GM19023 (cell line): Measurements from ENCODE around the gene ZMYND11.

Source experiments
- ATAC-seq: cut with Tn5 transposase; IDR thresholded peaks from one replicate; pipeline ENCODE4 v1.9.1; 2021; ENCODE audit warnings: mild to moderate bottlenecking, moderate library complexity; ENCODE audit not compliant: unreplicated experiment

ZMYND11 gene

DNA sequence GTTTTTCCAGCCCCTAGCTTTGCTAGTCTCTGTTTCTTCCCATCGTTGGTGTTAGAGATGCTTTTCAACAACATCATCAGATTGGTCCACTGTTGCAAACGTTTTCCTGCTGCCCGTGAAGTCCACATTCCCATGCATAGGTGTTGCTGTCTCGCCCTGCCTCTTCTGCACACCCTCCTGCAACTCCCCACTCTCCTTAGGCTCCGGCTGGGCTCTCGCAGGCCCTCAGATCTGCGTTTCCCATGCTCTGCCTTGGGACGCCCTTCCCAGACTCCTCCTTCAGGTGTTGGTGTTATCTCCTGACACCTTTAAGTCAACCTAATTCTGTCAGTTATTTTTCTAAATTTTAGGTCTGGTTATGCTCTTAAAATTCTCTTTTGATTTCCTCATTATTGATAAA lies 55.0 kb downstream of the ZMYND11 start:
- ATAC-seq: no peak

DNA sequence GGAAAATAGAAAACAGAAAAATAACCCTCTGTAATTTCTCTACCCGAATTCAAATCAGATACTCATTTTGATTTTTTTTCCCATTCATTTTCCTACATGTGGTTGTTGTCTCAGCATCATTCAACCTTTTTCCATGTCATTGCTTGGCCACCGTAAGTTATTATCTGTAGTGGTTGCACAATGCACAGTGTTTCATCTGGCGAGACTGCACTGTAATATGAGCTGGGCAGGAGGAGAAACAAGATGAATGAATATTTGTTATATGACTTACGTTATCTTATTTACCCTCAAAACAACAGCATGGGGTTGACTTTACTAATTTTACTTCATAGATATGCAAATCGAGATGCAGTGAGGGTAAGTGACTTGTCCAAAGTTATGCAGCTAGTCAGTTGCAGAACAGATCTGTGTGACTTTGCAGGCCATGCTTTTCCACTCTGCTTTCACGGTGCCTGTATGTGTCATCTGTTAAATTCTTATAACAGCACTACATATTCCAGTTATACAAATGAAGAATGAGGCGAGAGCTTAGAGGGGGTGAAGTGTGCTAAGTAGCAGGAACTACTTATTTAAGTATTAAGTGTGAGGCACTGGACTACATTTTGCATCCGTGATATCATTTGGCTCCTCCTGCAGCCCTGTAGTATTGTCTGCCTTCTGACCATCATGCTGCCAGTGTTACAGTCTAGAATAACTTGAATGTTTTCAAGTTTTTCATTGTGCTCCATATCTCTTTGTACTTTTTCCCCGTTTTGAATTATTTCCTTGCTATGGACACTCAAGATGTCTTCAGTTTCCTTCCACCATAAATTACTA lies 56.7 kb downstream of the ZMYND11 start:
- ATAC-seq: no peak

DNA sequence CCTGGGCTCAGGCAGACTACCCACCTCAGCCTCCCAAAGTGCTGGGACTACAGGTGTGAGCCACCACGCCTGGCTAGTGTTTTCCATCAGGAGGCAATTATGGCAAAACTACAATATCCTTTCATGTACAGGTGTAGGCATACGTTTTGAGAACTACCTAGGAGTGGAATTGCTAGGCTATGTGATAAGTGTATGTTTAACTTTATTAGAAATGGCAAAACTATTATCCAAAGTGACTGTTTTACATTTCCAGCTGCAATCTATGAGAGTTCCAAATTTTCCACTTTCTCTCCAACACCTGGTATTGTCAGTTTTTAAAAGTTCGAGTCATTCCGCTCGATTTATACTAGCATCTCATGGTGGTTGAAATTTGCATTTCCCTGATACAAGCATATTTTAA lies 59.0 kb downstream of the ZMYND11 start:
- no peak for ATAC-seq

DNA sequence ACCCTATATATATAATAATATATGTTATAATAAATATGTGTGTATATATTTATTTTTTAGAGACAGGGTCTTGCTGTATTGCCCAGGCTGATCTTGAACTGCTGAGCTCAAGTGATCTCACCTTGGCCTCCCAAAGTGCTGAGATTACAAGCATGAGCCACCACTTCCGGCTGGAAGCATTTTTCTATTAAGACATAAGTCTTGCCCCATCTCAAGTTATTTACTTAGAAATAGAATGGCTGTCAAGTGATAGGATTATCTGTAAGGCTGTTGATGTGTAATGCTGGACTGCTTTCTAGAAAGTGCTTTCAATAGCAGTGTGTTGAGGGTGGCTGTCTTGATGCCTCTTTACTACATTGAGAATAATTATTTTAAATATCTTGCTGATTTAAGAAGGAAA lies 65.2 kb downstream of the ZMYND11 start:
- ATAC-seq: no peak

DNA sequence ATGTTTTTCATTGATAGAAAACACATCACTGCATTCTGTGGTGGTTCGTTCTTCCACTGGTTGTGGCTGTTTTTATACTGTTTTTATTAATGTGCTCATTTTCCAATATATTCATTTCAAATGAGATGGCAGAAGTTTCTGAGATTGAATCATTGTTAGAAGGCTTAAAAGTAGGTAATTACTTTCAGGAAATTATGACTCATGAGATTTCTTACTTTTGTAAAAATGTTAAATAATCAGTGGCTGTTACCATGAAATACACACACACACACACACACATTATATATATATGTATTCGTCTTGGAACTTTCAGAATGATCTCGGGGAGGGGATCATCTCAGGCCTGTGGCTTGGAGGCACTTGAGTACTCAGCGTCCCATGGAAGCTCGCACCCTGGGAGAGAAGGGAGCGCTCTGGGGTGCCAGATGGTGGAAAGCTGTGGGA lies 66.1 kb downstream of the ZMYND11 start:
- no peak for ATAC-seq

DNA sequence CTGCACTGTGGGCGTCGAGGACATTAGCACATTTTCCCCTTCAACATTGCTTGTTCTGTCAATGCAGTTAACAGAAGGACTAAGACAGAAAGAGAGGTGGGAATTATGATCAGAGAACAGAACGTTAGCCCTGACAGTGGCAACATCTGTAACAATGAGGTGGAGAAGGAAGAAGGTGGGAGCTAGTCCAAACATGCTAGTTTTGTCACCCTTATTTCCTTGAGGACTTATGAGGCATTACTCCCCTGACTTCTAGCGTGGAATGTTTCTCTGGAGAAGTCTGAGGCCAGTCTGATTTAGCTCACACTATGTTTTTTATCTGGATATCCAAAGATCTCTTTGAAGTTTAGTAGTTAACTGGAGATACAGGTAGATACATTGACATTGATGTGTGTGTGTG lies 73.4 kb downstream of the ZMYND11 start:
- ATAC-seq: no peak

DNA sequence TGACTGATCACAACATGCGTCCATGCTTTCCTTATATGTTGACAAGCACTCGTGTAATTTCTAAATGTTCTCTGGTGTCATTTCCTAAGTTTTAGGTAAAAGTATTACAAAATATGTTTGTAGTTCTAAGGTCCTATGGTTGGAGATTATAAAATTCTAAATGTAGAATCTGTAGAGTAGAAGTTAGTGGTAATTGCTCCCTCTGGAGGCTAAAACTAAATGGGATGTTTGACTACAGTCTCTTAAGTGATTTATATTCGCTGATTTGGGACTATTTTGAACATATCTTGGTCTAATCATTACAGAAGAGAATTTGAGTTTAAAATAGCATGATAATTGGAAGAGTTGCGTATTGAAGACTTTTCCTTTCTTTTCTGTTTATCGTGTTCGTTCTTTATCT lies 74.1 kb downstream of the ZMYND11 start:
- ATAC-seq: no peak

DNA sequence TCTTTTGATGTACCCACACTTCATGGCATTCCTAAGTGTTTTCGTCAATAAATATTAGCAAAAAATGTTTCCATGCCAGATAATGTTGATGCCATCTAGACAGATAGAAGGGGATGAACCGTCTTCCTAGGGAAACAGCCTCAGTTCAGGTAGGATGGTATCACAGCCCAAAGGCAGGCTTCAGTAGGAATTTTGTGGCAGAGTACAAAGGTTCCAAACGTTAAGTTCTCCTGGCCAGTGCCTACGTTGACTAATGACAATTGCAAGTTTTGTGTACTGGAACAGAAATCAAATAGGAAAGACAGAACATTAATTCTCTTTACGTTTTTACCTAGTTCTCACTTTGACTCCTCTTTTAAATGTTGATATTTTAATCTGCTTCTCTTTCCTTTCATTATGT lies 75.0 kb downstream of the ZMYND11 start:
- ATAC-seq: no peak

DNA sequence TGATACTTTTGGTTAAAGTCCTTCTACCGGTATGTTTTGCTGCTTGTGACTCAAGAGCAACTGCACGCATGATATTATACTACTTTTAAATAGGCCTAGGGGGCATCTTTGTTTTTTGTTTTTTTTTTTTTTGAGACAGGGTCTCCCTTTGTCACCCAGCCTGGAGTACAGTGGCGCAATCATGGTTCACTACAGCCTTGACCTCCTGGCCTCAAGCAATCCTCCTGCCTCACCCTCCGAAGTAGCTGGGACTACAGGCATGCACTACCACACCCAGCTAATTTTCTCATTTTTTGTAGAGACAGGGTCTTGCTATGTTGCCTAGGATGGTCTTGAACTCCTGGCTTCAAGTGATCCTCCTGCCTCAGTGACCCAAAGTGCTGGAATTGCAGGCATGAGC lies 80.2 kb downstream of the ZMYND11 start:
- no peak for ATAC-seq

DNA sequence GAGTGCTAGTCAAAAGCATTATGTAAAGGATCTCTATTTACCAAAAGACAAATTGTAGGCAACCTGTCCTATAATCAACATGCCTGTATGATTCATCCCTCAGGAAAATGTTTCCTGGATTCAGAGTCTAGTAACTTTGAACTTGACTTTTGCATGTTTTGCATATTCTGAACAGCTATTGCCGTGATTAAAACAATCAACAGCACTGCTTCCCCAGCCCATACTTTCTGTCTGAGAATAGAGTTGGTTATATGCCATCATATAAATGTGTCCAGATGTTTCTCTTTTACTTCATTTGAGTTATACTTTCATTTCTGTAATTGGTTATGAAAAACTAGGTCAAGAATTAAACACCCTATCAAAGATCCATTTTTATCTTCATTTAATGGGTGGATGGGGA lies 83.5 kb downstream of the ZMYND11 start:
- ATAC-seq: no peak

DNA sequence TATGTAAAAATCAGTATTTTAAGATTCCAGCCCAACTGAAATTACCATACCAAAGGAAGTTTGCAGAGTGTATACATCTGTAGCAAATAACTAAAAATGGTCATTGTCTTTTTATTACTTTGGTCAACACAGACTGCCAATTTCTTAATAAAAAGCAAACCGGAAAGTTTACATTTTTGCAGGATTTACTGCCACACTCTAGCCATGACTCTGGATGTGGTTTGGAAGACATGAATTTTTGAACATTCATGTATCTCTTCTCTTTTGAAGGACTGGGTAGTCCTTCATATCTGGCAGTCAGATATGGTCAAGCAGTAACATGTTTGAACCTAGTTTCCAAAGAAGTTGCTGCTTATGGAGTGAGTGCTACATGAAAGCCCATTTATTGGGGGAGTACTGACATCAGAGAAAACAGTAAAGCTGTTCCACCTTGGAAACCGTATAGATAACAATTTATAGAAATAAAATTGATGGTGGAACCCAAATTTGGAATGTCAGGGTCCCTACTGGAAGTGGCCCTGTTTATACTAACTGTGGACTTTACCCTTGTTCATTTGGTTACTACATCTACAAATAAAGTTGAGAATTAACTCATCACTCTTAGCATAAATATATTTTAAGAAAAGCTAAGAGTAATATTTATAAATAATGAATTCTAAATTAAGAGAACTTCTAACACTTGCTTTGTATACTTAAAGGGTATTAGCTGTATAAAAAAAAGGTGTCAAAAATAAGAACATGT lies 84.6 kb downstream of the ZMYND11 start:
- ATAC-seq: no peak

DNA sequence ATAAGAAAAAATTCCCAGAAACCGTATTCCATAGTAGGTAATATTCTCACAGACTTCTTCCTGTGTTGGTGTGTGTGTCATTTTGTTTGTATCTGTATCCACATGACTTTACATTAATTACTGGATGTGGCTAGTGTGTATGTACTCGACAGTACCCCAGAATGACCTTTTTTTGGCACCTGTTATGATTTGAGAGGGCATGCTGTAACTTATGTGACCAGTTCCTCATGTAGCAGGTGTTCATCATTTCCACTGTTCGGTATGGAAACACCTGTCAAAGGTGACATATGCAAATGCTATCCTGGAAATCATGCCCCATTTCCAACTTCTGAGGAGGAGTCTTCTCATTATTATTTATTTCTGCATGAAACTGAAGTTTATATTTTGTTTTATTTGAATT lies 89.3 kb downstream of the ZMYND11 start:
- no peak for ATAC-seq

DNA sequence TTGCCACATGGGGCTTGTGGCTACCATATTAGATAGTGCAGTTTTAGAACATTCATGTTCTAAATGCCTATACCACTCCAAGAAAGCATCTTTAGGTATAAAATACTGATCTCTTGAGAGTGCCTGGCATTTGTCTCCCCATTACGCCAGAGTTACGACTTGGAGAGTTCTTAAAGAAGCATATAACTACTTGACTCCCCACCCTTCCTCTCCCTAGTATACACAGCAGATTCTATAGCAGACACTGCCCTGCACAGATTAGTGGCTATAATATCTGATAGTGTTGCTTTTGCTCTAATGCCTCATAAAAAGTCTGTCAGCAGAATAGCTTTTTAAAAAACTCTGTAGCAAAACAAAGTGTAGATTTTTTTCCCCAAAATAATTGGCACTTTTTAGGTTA lies 90.8 kb downstream of the ZMYND11 start:
- no peak for ATAC-seq

DNA sequence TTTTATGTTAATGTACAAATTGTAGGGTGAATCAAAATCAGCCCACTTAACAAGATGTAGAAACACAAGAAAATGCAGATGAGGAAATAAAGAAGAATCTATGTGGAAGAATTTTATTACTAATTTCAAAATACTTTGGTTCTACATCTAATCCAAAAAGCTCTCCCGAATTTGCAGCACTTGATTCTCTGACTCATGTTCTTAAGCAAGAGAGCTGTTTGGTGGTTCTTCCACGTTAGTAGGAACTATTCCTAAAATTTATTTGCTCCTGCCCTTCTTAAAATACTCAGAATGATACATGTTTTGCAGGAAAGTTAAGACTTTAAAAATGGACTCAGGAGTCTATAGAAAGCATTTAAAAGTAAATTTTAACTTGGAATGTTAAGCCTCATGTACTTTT lies 91.8 kb downstream of the ZMYND11 start:
- no peak for ATAC-seq

DNA sequence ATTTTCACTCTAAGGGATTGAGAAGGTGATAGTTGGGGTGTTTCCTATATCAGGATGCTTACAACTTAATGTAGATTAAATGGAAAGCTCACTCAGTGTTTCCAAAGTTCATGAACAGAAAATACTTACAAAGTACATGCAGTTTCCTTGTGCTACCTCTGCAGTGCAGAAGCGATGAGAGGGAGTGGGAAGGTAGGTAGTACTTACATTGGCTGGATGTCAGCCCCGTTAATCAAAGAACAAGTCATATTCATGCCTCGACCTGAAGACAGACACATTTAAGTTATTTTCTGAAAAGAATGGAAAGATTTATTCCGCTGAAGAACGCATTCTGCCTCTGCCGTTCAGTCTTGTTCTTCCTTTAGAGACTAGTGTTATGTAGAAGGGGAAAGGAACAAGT lies 93.1 kb downstream of the ZMYND11 start:
- ATAC-seq: no peak

DNA sequence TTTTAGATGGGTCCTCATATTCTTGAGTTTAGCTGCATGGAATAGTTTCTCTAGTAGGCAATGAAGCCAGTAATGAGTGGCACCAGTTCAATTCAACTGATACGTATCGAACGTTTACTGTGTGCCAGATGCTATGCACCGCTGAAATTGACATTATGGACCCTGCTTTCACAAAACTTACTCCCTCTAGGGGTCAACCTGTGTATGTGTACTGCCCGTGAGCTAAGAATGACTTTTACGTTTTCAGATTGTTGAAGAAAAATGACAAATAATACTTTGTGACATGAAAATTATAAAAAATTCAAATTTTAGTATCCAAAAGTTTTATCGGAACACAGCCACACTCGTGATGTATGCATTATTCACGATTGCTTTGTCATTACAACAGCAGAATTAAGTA lies 95.5 kb downstream of the ZMYND11 start:
- no peak for ATAC-seq

DNA sequence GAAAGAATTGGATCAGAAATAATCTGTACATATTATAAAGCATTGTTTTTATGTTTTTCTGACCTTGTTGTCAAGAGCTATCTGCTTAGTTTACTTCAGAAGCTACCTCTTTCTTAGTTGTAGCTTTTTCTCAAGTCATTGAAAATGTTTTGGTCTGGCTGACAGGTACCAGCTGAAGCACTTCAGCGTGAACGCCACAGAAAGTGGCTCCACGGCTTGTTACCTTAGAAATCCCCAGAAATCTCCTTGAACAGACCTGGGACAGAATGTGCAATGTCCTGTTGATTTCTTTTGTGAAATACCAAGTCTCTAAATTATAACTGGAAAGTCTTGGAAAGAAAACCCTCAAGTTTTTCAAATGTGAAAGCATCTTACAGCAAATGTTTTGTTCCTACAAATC lies 96.8 kb downstream of the ZMYND11 start:
- no peak for ATAC-seq

DNA sequence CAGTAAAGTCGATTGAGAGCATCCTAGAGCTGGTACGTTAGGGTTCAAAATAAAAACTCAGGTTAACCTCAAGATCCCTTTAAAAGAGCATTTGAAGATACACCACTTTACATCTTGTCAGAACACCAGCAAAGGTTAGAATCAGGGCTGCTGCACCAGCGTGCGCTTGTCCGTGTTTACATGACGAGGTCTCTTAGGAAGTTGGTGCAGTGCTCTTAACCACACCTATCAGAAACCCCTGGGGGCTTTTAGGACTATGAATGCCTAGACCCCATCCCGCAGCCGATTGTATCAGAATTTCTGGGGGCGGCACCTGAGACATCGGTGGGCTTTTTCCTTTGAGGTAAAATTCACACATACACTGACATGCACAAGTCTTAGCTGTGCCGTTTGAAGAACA lies 97.6 kb downstream of the ZMYND11 start:
- no peak for ATAC-seq

DNA sequence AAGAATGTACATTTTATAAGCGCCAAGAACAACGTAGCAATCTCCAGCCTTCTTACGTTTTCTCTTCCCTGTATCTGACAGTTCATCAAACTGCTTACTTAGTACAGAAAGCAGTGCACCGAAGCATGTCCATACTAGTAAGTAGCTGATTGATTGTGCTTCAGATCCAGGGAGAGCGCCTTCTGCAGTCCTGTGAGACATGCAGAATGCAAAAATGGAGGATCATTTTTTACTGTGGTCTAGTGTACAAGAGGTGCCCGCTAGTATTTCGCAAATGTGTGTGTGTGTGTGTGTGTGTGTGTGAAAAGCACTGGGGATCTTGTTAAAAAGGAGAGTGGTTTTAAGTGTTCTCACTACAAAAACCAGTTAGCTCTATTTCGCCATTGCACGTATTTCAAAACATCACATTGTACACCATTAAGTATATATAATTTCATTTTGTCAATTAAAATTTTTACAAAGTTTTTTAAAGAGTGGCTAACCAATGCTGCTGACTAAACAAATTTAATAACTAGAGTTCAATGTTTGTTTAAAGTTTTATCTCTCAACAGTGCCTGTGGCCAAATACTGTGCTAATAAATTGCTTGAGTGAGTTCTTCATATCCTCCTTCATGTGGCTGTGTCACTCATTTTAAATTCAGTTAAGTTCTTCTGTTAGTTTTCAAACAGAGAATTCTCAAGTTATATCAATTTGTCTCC lies 99.6 kb downstream of the ZMYND11 start:
- no peak for ATAC-seq

DNA sequence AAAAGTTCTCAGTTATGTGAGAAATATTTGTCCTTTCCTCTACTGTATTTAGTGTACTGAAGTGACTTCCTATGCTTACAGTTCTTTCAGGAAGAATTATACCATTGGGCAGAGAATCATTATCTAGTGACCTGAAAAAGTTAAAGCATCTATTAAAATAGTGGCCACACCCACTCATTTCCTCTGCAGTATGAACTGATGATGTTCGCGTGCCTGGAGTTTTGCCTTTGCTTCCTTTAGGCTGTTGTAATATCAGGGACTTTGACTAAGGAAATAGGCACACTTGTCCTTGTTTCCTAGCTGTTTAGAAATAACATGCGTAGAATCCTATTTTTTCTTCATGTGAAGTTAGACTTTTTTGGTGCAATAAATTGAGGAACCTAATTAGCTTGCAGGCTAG lies 100.7 kb downstream of the ZMYND11 start:
- ATAC-seq: no peak

DNA sequence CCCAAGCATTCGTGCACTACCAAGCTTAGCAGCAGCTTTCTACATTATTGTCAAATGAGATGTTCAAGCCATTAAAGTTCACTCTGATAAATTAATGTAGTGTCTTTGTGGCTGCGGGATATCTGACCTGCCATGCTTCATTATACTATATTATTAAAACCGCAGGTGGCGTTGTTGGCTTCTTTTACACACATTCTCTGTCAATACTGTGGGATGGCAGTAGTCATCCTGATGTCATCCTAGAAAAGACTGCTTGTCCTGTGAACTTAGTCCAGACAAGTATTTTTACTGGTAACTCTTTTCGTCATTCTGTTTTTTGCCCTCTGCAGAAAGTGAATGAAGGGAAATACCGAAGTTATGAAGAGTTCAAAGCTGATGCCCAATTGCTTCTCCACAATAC lies 103.9 kb downstream of the ZMYND11 start:
- no peak for ATAC-seq

DNA sequence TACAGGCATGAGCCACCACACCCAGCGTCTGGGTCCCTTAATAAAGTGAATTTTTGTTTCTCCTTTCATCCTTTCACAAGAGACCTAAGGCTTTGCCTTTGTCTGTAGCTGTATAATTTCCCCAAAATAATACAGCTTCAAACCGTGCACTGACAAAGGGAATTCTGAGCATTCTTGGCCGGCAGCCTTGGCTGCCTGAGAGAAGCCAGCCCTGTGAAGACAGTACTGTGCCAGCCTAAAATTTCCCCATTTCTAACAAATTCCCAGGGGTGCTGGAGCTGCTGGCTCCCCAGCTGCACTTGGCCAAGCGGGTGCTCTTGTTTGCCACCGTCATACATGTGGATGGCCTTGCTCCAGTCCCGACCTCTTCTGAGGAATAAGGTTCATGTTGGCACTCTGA lies 106.2 kb downstream of the ZMYND11 start:
- ATAC-seq: no peak
